Fibroblast of mammary gland (primary cell): Measurements from ENCODE around the gene STOM.

Source experiments
- DNase-seq: peaks from one replicate; pipeline ENCODE4 v3.0.0-alpha.2; 2010; ENCODE audit warnings: low read depth
- H3K4me3 ChIP-seq: 2 replicates; pipeline ENCODE4 v1.5.1; 2011; ENCODE audit warnings: low read depth, mild to moderate bottlenecking, low read length, moderate library complexity; ENCODE audit not compliant: control insufficient read depth
- TF ChIP-seq, protein P1 (sequence below): conservative IDR thresholded peaks from 2 replicates; pipeline ENCODE4 v1.5.1; 2011; ENCODE audit warnings: low read depth, low read length, inconsistent platforms; ENCODE audit not compliant: control insufficient read depth, insufficient read depth

Gene STOM

DNA sequence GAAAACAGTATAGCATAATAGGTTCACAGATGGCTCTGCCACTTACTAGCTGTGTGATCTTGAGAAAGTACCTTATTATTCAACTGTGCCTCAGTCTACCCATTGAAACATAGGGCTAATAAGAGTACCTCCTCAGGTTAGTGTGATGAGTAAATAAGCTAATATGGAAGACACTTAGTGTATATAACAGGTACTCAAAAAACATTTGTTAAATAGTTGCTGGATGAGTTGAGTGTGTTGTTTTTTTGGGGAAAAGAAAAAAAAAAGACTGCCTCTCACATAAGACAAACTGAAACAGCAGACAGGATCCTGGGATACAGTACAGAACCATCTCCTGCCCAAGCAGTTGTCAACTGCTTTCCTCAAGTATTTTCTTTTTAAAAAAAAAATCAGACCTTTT, 5.2 kb downstream of the STOM start:
- TF ChIP-seq, protein P1, sequence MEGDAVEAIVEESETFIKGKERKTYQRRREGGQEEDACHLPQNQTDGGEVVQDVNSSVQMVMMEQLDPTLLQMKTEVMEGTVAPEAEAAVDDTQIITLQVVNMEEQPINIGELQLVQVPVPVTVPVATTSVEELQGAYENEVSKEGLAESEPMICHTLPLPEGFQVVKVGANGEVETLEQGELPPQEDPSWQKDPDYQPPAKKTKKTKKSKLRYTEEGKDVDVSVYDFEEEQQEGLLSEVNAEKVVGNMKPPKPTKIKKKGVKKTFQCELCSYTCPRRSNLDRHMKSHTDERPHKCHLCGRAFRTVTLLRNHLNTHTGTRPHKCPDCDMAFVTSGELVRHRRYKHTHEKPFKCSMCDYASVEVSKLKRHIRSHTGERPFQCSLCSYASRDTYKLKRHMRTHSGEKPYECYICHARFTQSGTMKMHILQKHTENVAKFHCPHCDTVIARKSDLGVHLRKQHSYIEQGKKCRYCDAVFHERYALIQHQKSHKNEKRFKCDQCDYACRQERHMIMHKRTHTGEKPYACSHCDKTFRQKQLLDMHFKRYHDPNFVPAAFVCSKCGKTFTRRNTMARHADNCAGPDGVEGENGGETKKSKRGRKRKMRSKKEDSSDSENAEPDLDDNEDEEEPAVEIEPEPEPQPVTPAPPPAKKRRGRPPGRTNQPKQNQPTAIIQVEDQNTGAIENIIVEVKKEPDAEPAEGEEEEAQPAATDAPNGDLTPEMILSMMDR: no peak
- DNase-seq: no peak
- no peak overlapping the region for H3K4me3 ChIP-seq

GRCh38 chr9:121364077-121364476, 6.0 kb downstream of the STOM start:
- DNase-seq: no peak
- H3K4me3 ChIP-seq: no peak overlapping the region
- TF ChIP-seq, protein P1: no peak

GRCh38 chr9:121363622-121363961, 6.5 kb downstream of the STOM start:
- TF ChIP-seq, protein P1: no peak
- H3K4me3 ChIP-seq: no peak overlapping the region
- no peak for DNase-seq

- no peak overlapping the region for H3K4me3 ChIP-seq
- TF ChIP-seq, protein P1: no peak
- DNase-seq: peak; percentile 95
Observed at GRCh38 chr9:121362813-121363621, 7.0 kb downstream of the STOM start.

GRCh38 chr9:121360601-121361374, 9.3 kb downstream of the STOM start:
- no peak overlapping the region for H3K4me3 ChIP-seq
- peak; percentile 88 for DNase-seq
- TF ChIP-seq, protein P1: no peak

GRCh38 chr9:121359351-121360294, 10.4 kb downstream of the STOM start:
- DNase-seq: no peak
- no peak overlapping the region for H3K4me3 ChIP-seq
- TF ChIP-seq, protein P1: no peak
